Stimulated activated CD4-positive, alpha-beta T cell treated with anti-CD3 and anti-CD28 coated beads, Interleukin-2, amount 100 ng/mL, for 48 hours (primary cell): ENCODE data around the gene GALNT7.
A peak's percentile ranks its signal among the peaks of the same experiment; 100 is the strongest.

Experiments
- DNase-seq, 2 donors: peaks; one replicate each; pipeline ENCODE4 v3.0.0-alpha.2; 2020

GALNT7 gene

DNA sequence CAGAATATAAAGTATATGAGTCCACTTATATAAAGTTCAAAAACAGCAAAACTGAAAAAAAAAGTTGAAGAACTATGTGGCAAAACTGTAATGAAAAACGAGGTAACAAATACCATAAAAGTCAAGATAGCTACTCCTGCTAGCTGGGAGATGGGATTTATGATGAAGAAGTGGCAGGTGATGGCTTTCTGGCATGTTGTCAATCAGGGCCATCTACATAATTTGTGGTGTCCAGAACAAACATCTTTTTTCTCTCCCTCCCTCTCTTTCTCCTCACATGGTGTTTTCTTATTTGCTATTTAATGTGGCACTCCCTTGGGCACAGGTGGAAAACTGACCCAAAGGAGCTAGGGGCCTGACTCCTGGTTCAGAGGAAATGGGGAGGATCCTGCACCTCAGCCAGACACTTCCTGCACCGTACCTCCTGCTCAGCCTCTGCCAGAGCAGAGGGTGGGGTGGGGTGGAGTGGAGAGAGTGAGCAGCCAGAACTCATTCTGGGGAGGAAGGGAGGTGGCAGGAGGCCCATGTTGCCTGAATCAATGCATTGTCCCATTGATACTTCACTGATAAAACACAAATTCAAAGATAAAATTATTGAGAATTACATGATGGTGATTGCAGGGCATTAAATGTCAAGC lies 196.9 kb downstream of the GALNT7 start:
- no peak for DNase-seq

DNA sequence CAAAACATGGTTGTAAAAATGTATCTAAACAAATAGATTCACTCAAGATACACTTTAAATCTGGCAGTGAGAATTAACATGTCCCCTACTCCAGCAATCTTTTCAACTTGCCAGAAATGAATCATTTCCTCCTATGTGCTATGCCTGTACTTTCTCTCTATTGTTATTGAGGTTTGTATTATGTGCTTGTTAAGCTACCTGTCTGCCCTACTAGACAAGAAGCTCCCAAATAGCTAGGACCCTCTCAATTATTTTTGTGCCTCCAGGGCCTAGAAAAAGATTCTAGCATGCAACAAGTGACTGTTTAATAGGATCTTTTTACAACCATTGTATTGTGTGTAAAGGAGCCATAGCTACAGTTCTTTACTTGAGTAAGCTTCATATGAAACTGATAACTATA lies 198.7 kb downstream of the GALNT7 start:
- DNase-seq: no peak

GRCh38 chr4:173367946-173368345 lies 199.3 kb downstream of the GALNT7 start:
- DNase-seq: no peak

DNA sequence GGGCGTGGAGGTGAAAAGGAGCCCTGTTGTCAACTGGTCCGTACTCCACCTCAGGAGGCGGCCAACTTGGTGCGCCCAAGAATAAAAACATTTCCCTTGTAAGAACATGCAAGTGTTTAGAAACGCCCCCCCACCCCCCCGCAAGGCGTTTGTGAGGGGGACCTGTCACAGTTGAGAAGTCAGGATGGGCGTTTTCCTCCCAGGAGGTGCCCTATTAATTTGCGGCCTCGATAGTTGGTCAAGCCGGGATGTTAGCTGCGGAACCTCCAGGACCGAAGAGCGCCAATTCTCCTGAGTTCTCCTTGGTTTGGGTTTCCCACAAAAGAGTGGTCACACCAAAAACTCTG lies 201.5 kb downstream of the GALNT7 start:
- DNase-seq: no peak

GRCh38 chr4:173370477-173371291 lies 202.1 kb downstream of the GALNT7 start, which contains the start of gene SAP30:
TSS of gene SAP30 (plus strand) at chr4:173370954. CDS start at chr4:173371183, 229 bp downstream.
- peak; percentile 90 to 93 for DNase-seq

DNA sequence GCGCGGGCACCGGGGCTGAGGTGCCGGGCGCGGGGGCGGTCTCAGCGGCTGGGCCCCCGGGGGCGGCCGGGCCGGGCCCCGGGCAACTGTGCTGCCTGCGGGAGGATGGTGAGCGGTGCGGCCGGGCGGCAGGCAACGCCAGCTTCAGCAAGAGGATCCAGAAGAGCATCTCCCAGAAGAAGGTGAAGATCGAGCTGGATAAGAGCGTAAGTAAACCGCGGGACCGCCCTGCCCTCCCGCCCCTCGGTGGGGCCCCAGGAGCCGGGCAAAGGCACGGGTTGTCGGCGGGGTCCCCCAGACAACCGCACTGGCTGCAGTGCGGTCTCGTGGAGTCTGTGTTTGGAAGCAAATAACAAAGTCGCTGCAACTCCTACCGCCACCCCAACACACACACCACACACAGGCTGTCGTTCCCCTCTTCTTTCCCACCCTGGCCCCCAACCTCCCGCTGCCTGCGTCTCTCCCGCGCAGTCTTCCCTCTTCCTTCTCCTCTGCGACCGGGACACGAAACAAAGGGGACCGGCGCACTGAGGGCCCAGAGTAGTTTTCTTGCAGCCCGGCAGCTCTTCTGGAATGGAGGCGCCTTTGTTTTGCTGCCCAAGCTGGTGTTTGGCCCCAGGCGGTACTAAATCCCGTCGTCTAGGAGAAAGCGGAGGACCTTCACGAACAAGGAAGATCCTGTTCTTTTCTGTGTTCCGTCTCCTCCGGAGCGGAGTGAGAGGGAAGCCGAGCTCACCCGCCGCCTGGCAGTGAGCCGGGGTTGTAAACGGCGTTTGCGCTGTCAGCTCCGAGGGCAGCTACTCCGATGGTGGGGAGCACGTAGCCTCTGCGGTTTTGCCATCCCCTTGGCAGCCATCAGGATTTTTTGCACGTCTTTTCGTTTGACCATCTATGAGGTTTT lies 202.9 kb downstream of the GALNT7 start:
- peak; percentile 19 to 22 for DNase-seq
